GM18861 (cell line): ENCODE data around the gene PCDHGA12.
"Not testable (repeated sequence)": the region's sequence is repeated elsewhere in the genome, so short reads cannot be mapped to it uniquely, and the experiment has no call there.

ENCODE experiments used
- ATAC-seq: cut with Tn5 transposase; IDR thresholded peaks from one replicate; pipeline ENCODE4 v1.9.1; 2021; ENCODE audit not compliant: unreplicated experiment

Gene PCDHGA12

DNA sequence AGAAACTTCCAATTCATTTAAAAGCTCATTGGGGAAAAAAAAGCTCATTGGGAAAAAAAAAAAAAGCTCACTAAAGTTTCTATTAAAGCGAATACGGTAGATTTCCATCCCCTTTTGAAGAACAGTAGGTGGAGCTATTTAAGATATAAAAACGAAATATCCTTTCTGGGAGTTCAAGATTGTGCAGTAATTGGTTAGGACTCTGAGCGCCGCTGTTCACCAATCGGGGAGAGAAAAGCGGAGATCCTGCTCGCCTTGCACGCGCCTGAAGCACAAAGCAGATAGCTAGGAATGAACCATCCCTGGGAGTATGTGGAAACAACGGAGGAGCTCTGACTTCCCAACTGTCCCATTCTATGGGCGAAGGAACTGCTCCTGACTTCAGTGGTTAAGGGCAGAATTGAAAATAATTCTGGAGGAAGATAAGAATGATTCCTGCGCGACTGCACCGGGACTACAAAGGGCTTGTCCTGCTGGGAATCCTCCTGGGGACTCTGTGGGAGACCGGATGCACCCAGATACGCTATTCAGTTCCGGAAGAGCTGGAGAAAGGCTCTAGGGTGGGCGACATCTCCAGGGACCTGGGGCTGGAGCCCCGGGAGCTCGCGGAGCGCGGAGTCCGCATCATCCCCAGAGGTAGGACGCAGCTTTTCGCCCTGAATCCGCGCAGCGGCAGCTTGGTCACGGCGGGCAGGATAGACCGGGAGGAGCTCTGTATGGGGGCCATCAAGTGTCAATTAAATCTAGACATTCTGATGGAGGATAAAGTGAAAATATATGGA lies at the start of gene PCDHGA12:
PCDHGA12 (plus strand) TSS at position 176 of the 782 bp plus-strand sequence; CDS start at position 429, 253 bp downstream.
- peak; percentile 74 for ATAC-seq

DNA sequence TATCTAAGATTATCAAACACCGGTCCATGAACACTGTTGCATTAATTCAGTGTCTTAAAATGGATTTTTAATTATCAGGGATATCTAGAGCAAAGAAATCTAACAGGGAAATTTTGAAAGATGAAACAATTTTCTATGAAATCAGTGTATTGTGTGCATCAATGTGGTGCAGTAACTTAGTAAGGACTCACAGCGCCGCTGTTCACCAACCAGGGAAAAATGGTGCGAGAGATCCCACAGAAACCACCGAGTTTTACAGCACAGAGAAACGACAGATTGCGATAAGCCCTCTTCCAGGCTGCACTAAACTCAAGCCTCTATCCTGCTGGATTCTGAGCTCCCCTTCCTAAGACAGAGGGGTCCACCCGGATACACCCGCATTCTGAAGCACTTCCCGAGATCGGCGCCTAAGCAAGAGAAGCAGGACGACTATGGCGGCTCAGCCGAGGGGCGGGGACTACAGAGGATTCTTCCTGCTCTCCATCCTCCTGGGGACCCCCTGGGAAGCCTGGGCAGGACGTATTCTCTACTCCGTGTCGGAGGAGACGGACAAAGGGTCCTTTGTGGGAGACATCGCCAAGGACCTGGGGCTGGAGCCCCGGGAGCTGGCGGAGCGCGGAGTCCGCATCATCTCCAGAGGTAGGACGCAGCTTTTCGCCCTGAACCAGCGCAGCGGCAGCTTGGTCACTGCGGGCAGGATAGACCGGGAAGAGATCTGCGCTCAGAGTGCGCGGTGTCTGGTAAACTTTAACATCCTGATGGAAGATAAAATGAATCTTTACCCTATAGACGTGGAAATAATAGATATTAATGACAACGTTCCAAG lies 47.6 kb upstream of the PCDHGA12 start, which contains the start of gene PCDHGA7:
PCDHGA7 (plus strand) TSS at position 274 of the 826 bp plus-strand sequence; CDS start at position 432, 158 bp downstream.
- ATAC-seq, result no peak

DNA sequence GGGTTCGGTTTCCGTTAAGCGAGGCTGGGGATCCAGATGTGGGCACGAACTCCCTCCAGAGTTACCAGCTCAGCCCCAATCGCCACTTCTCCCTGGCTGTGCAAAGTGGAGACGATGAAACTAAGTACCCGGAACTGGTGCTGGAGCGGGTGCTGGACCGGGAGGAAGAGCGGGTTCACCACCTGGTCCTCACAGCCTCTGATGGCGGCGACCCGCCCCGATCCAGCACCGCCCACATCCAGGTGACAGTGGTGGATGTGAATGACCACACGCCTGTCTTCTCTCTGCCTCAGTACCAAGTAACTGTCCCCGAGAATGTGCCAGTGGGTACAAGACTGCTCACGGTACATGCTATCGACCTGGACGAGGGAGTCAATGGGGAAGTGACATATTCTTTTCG lies 47.0 kb upstream of the PCDHGA12 start:
- ATAC-seq, result no peak

DNA sequence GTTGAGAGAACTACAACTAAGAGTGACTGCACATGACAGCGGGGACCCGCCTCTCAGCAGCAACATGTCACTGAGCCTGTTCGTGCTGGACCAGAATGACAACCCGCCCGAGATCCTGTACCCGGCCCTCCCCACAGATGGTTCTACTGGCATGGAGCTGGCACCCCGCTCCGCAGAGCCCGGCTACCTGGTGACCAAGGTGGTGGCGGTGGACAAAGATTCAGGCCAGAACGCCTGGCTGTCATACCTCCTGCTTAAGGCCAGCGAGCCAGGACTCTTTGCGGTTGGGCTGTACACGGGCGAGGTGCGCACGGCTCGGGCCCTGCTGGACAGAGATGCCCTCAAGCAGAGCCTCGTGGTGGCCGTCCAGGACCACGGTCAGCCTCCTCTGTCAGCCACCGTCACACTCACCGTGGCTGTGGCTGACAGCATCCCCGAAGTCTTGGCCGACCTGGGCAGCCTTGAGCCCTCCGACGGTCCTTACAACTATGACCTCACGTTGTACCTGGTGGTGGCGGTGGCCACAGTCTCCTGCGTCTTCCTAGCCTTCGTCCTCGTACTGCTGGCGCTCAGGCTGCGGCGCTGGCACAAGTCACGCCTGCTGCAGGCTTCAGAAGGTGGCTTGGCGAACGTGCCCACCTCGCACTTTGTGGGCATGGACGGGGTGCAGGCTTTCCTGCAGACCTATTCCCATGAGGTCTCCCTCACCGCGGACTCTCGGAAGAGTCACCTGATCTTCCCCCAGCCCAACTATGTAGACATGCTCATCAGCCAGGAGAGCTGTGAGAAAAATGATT lies 45.6 kb upstream of the PCDHGA12 start:
- no peak for ATAC-seq

DNA sequence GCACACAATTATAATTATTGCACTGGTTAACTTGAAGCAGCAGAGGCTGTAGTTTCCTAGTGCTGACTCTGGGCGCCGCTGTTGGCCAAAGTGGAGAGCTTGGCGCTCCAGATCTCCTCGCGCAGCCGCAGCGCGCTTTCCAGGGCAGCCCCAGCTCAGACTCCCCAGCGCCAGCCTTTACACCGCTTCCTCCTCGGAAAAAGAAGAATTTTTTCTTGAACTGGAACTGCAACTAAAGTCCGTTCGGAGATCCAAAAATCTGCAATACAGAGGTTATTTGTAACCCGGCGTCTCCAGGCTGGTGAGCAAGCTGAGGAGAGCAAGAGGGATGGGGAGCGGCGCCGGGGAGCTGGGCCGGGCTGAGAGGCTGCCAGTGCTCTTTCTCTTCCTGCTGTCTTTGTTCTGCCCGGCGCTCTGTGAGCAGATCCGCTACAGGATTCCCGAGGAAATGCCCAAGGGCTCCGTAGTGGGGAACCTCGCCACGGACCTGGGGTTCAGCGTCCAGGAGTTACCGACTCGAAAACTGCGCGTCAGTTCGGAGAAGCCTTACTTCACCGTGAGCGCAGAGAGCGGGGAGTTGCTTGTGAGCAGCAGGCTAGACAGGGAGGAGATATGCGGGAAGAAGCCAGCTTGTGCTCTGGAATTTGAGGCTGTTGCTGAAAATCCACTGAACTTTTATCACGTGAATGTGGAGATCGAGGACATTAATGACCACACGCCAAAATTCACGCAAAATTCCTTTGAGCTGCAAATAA lies 42.6 kb upstream of the PCDHGA12 start, which contains the start of gene PCDHGB4:
PCDHGB4 (plus strand) TSS at position 142 of the 755 bp plus-strand sequence; CDS start at position 329, 187 bp downstream.
- ATAC-seq, result not testable (repeated sequence)

DNA sequence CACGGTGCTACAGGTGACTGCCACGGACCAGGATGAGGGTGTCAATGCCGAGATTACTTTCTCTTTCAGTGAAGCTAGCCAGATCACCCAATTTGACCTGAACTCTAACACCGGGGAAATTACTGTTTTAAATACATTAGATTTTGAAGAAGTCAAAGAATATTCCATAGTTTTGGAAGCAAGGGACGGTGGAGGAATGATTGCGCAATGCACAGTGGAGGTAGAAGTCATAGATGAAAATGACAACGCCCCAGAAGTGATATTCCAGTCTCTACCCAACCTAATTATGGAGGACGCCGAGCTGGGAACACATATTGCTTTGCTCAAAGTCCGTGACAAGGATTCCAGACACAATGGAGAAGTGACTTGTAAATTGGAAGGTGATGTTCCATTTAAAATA lies 41.6 kb upstream of the PCDHGA12 start:
- no peak for ATAC-seq

DNA sequence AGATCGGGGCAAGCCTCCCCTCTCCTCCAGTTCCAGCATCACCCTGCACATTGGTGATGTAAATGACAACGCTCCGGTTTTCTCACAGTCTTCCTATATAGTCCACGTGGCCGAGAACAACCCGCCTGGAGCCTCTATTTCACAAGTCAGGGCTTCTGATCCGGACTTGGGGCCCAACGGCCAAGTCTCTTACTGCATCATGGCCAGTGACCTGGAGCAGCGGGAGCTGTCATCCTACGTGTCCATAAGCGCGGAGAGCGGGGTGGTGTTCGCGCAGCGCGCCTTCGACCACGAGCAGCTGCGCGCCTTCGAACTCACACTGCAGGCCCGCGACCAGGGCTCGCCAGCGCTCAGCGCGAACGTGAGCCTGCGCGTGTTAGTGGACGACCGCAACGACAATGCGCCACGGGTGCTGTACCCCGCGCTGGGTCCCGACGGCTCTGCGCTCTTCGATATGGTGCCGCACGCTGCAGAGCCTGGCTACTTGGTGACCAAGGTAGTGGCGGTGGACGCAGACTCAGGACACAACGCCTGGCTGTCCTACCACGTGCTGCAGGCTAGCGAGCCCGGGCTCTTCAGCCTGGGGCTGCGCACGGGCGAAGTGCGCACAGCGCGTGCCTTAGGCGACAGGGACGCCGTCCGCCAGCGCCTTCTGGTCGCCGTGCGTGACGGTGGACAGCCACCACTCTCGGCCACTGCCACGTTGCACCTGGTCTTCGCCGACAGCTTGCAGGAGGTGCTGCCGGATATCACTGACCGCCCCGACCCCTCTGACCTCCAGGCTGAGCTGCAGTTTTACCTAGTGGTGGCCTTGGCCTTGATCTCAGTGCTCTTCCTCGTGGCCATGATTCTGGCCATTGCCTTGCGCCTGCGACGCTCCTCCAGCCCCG lies 40.9 kb upstream of the PCDHGA12 start:
- ATAC-seq, result no peak

DNA sequence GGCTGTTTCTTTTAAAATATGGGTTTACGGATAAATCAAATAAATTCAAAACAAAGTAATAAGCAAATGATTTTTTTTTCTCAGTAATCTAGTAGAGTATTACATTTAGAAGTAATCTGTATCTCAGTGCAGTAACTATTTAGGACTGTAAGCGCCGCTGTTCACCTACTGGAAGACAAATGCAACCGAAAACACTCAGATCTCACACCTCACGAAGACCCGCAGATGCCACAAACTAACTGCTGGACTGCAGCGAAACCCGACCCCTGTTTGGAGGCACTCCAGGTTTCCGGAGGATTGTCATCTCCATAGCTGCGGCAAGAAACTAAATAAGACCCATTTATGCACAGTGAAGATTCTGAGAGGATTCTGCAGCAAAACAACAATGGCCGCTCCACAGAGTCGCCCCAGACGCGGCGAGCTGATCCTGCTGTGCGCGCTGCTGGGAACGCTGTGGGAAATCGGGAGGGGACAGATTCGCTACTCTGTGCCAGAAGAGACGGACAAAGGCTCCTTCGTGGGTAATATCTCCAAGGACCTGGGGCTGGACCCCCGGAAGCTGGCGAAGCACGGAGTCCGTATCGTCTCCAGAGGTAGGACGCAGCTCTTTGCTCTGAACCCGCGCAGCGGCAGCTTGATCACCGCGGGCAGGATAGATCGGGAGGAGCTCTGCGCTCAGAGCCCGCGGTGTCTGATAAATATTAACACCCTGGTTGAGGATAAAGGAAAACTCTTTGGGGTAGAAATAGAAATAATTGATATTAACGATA lies 37.7 kb upstream of the PCDHGA12 start, which contains the start of gene PCDHGA8:
PCDHGA8 (plus strand) TSS at position 205 of the 770 bp plus-strand sequence; CDS start at position 386, 181 bp downstream.
- no peak for ATAC-seq

DNA sequence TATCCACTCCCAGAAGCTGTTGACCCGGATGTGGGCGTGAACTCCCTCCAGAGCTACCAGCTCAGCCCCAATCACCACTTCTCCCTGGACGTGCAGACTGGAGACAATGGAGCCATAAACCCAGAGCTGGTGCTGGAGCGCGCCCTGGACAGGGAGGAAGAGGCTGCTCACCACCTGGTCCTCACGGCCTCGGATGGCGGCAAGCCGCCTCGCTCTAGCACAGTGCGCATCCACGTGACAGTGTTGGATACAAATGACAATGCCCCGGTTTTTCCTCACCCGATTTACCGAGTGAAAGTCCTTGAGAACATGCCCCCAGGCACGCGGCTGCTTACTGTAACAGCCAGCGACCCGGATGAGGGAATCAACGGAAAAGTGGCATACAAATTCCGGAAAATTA lies 37.0 kb upstream of the PCDHGA12 start:
- ATAC-seq, result no peak

DNA sequence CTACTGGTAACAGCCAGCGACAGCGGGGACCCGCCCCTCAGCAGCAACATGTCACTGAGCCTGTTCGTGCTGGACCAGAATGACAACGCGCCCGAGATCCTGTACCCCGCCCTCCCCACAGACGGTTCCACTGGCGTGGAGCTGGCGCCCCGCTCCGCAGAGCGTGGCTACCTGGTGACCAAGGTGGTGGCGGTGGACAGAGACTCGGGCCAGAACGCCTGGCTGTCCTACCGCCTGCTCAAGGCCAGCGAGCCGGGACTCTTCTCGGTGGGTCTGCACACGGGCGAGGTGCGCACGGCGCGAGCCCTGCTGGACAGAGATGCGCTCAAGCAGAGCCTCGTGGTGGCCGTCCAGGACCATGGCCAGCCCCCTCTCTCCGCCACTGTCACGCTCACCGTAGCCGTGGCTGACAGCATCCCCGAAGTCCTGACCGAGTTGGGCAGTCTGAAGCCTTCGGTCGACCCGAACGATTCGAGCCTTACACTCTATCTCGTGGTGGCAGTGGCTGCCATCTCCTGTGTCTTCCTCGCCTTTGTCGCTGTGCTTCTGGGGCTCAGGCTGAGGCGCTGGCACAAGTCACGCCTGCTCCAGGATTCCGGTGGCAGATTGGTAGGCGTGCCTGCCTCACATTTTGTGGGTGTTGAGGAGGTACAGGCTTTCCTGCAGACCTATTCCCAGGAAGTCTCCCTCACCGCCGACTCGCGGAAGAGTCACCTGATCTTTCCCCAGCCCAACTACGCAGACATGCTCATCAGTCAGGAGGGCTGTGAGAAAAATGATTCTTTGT lies 35.7 kb upstream of the PCDHGA12 start:
- ATAC-seq, result not testable (repeated sequence)

DNA sequence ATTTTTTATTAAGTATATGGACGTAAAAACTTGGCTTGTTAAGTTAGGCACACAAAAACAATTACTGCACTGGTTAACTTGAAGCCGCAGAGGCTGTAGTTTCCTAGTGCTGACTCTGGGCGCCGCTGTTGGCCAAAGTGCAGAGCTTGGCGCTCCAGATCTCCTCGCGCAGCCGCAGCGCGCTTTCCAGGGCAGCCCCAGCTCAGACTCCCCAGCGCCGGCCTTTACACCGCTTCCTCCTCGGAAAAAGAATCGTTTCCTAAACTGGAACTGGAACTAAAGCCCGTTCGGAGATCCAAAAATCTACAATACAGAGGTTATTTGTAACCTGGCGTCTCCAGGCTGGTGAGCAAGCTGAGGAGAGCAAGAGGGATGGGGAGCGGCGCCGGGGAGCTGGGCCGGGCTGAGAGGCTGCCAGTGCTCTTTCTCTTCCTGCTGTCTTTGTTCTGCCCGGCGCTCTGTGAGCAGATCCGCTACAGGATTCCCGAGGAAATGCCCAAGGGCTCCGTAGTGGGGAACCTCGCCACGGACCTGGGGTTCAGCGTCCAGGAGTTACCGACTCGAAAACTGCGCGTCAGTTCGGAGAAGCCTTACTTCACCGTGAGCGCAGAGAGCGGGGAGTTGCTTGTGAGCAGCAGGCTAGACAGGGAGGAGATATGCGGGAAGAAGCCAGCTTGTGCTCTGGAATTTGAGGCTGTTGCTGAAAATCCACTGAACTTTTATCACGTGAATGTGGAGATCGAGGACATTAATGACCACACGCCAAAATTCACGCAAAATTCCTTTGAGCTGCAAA lies 32.4 kb upstream of the PCDHGA12 start, which contains the start of gene PCDHGB5:
PCDHGB5 (plus strand) TSS at position 192 of the 796 bp plus-strand sequence; CDS start at position 373, 181 bp downstream.
- not testable (repeated sequence) for ATAC-seq

DNA sequence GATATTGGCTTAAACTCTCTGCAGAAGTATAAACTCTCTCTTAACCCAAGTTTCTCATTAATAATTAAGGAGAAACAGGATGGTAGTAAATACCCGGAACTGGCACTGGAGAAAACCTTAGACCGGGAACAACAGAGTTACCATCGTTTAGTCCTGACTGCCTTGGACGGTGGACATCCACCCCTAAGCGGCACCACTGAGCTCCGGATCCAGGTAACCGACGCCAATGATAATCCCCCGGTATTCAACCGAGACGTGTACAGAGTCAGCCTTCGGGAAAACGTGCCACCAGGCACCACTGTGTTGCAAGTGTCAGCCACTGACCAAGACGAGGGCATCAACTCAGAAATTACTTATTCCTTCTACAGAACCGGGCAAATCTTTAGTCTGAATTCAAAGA lies 31.7 kb upstream of the PCDHGA12 start:
- no peak for ATAC-seq

DNA sequence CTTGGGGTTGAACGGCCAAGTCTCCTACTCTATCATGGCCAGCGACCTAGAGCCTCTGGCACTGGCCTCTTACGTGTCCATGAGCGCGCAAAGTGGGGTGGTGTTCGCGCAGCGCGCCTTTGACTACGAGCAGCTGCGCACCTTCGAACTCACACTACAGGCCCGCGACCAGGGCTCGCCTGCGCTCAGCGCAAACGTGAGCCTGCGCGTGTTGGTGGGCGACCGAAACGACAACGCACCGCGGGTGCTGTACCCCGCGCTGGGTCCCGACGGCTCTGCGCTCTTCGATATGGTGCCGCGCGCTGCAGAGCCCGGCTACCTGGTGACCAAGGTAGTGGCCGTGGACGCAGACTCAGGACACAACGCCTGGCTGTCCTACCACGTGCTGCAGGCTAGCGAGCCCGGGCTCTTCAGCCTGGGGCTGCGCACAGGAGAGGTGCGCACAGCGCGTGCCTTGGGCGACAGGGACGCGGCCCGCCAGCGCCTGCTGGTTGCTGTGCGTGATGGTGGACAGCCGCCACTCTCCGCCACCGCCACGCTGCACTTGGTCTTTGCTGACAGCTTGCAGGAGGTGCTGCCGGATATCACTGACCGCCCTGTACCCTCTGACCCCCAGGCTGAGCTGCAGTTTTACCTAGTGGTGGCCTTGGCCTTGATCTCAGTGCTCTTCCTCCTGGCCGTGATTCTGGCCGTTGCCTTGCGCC lies 30.6 kb upstream of the PCDHGA12 start:
- ATAC-seq, result no peak

DNA sequence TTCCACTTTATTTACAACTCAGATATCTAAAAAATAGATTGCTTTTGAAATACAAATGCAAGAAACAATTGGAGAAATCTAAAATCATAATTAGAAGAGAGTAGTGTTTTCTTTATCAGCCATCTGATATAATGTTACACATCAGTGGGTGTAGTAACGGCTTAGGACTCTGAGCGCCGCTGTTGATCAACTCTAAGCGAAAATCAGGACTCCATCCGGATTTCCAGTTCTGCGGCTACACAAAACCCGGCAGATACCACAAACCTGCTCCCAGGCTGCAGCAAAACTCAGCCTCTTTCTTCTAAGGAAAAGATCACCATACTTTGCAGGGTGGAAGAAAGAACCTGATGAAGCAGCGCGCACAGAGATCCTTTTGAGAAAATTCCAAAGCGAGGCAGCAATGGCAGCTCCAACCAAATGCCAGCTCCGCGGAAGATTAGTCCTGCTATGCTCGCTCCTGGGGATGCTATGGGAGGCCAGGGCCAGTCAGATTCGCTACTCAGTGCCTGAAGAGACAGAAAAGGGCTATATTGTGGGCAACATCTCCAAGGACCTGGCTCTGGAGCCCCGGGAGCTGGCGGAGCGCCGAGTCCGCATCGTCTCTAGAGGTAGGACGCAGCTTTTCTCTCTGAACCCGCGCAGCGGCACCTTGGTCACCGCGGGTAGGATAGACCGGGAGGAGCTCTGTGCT lies 27.6 kb upstream of the PCDHGA12 start, which contains the start of gene PCDHGA9:
PCDHGA9 (plus strand) TSS at position 226 of the 691 bp plus-strand sequence; CDS start at position 401, 175 bp downstream.
- ATAC-seq, result no peak

DNA sequence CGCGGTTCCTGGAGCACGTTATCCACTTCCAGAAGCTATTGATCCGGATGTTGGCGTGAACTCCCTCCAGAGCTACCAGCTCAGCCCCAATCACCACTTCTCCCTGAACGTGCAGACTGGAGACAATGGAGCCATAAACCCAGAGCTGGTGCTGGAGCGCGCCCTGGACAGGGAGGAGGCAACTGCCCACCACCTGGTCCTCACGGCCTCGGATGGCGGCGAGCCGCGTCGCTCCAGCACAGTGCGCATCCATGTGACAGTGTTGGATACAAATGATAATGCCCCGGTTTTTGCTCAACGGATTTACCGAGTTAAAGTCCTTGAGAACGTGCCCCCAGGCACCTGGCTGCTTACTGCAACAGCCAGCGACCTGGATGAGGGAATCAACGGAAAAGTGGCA lies 26.9 kb upstream of the PCDHGA12 start:
- no peak for ATAC-seq
